ENCODE results near the gene CCDC51. TPM values are rescaled to one million over a fixed set of nuclear protein-coding genes. Genes with fewer than 3 reads are reported as not detected.

The CCDC51 gene
- total RNA-seq, 1 donor from 2014 or later: 55.3 TPM

DNA sequence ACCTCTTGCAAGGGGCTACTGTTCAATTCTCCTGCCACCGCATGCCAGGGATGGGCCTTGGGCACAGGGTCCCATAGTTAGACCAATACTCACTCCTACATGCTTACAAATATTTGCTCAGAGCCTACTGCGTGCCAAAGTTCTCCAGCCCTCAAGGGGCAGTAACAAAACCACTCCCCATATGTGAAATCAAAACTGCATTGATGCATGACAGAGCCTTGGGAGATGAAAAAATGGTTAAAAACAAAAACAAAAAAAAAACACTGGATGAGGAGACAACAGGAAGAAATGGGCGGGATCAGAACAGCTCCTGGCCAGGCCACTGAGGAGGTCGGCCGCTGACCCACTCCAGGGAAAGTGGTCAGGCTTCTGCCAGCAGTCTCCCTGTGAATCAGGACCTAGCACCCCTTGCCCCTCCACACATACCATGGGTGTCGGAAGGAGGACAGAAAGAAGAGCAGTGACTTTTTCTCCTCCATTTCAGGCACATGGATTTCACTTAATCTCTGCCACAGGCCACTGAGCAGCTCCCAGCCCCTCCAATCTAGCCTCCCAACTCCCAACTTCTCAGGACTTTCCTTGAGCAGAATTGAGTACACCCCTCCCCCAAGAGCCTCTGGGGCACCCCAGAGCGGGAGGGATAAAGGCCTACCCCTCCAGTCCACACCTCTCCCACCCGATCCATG, 12.8 kb downstream of the CCDC51 start:
- peak overlapping the region; percentile 66 for H3K4me3 ChIP-seq (ENCODE audit: low read depth, low read length)
- FAIRE-seq: no peak

DNA sequence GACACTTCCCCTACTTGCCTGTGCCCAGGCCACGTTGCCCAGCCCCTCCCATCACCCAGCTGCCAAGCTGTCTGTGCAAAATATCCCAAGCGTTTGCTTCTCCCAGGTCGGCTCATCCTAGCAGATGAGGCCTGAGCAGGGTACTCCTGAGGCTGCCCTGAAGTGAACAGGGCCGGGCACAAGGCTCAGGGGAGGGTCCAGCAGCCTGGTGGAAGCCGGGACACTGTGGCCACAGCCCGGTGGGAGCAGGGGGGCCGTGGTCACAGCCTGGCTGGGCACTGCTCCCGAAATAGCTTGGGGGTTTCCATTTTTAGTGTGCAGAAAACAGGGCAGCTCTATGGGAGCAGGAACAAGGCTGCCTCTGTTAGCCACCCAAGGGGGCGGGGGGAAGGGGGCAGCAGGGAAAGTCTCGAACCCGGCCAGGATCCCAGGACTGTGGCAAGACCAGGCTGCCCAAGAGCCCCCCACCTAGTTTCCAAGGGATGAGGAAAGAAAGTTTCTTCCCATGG, 13.5 kb downstream of the CCDC51 start:
- no peaks in the 10 kb centered on the region for H3K27me3 ChIP-seq (ENCODE audit: control insufficient read depth, insufficient read depth, low read length)
- no peak overlapping the region for H3K4me3 ChIP-seq (ENCODE audit: low read depth, low read length)
- TF ChIP-seq, protein P1, sequence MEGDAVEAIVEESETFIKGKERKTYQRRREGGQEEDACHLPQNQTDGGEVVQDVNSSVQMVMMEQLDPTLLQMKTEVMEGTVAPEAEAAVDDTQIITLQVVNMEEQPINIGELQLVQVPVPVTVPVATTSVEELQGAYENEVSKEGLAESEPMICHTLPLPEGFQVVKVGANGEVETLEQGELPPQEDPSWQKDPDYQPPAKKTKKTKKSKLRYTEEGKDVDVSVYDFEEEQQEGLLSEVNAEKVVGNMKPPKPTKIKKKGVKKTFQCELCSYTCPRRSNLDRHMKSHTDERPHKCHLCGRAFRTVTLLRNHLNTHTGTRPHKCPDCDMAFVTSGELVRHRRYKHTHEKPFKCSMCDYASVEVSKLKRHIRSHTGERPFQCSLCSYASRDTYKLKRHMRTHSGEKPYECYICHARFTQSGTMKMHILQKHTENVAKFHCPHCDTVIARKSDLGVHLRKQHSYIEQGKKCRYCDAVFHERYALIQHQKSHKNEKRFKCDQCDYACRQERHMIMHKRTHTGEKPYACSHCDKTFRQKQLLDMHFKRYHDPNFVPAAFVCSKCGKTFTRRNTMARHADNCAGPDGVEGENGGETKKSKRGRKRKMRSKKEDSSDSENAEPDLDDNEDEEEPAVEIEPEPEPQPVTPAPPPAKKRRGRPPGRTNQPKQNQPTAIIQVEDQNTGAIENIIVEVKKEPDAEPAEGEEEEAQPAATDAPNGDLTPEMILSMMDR (IDR thresholded peaks at IDR 0.05; ENCODE audit: insufficient read depth, low read length, severe bottlenecking): no peak
- no peak for DNase-seq (ENCODE audit: low read depth)
- peaks cover 23% of the 10 kb centered on the region for H3K36me3 ChIP-seq (ENCODE audit: control insufficient read depth, insufficient read depth, low read length)
- peak; percentile 72 for FAIRE-seq

More for the DNA sequence above, 12.8 kb downstream of the CCDC51 start:
- TF ChIP-seq, protein P1 (IDR thresholded peaks at IDR 0.05; ENCODE audit: insufficient read depth, low read length, severe bottlenecking): no peak
- Histone ChIP-seq H3K36me3 (ENCODE audit: control insufficient read depth, insufficient read depth, low read length) (peaks cover 21% of the 10 kb centered on the region), H3K27me3 (ENCODE audit: control insufficient read depth, insufficient read depth, low read length) (no peaks in the 10 kb centered on the region)
- DNase-seq (ENCODE audit: low read depth): no peak

DNA sequence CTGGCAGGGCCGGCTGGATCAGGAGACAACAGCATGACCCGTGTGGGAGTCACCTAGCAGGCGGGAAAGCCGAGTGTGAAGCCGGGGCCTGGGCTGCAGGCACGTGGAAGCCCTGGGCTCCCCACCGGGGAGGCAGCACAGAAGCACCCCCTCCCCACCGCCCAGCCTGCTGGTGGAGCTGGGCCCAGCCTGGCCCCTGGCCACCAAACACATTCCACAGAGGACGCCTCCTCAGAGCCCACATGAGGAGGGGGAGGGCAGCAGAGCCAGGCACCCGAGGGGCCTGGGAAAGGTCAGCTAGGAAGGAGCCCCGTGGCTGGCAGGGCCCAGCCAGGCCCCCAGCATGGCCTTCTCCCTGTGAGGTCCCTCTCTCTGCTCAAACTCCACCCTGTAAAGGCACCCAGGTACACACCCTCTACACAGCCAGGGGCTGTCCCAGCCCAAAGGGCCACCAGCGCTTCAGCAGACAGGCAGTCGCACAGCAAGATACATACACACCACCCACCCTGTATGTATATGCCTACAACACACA, 14.6 kb downstream of the CCDC51 start:
- TF ChIP-seq, protein P1 (IDR thresholded peaks at IDR 0.05; ENCODE audit: insufficient read depth, low read length, severe bottlenecking): no peak
- Histone ChIP-seq H3K36me3 (ENCODE audit: control insufficient read depth, insufficient read depth, low read length) (peaks cover 33% of the 10 kb centered on the region), H3K4me3 (ENCODE audit: low read depth, low read length) (no peak overlapping the region)

DNA sequence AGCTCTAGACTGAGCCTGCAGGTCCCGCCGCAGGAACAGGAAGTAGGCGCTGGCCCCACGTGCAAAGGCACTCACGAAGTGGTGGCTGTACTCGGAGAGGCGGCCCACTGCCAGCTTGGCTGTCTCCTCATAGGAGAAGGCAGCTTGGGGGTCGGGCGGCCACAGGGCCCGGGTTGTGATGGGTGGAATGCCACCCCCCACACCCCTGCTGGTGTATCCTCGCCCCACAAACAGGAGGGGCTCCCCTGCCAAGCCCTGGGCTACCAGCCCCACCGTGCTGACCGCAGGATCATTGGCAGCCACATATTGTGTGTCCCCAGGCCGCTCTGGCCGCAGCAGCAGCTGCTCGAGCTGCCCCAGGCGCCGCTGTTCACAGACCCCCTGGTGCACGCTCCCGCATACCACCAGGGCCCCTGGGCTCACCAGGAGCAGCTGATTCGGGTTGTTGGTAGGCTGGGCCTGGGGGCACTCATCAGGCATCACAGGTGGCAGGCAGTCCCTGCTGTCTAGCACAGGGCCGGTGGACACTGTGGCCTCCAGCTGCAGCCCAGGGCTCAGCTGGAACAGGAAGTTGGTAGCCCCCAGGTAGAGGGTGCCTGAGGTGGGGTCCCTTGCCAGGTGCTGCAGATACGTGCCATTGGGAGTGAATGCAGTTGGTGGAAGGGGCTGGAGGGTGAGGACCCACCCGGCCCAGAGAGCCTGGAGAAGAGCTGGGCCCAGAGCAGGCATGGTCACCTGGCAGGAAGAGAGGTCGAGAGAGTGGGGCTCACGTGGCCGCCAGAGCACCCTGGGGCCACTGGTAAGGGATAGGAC, 15.8 kb downstream of the CCDC51 start:
- FAIRE-seq (no peak), DNase-seq (ENCODE audit: low read depth) (no peak)
- H3K36me3 ChIP-seq (ENCODE audit: control insufficient read depth, insufficient read depth, low read length): peaks cover 43% of the 10 kb centered on the region
- H3K27me3 ChIP-seq (ENCODE audit: control insufficient read depth, insufficient read depth, low read length): no peaks in the 10 kb centered on the region
- TF ChIP-seq, protein P1 (IDR thresholded peaks at IDR 0.05; ENCODE audit: insufficient read depth, low read length, severe bottlenecking): no peak
- no peak overlapping the region for H3K4me3 ChIP-seq (ENCODE audit: low read depth, low read length)

More for the DNA sequence above, 14.6 kb downstream of the CCDC51 start:
- DNase-seq (ENCODE audit: low read depth): no peak
- H3K27me3 ChIP-seq (ENCODE audit: control insufficient read depth, insufficient read depth, low read length): no peaks in the 10 kb centered on the region
- FAIRE-seq: no peak

DNA sequence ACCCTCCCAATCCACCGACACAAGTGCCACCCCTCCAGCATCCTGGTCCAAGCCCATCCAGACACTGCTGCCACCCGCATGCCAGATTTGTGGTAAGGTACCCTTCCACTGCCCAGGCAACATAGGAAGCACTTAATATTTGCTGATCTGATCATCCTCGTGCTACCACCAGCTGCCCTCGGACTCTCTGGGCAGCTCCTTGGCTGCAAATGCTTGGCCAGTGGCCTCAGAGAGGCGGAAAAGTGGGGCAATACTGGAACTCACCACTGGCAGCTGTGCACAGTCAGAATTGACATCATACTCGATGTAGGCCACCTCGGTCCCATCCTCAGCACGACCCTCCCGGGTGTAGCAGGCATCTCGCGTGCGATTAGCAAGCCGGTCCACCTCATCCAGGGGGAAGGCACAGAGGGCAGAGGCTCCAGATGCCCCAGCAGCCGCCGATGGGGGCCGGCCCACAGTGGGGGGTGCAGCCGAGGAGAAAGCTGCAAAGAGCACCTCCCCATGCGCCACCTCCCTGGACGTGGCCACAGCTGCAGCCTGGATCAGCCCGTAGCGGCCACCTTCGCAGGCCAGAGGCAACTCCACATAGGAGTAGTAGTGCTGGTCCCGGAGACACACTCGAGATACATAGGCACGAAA, 16.6 kb downstream of the CCDC51 start:
- no peak for DNase-seq (ENCODE audit: low read depth)
- TF ChIP-seq, protein P1 (IDR thresholded peaks at IDR 0.05; ENCODE audit: insufficient read depth, low read length, severe bottlenecking): no peak
- Histone ChIP-seq H3K4me3 (ENCODE audit: low read depth, low read length) (no peak overlapping the region), H3K36me3 (ENCODE audit: control insufficient read depth, insufficient read depth, low read length) (peaks cover 48% of the 10 kb centered on the region), H3K27me3 (ENCODE audit: control insufficient read depth, insufficient read depth, low read length) (no peaks in the 10 kb centered on the region)
- no peak for FAIRE-seq
